GM12801 (cell line): ENCODE results near the gene PRKAG2.

Experiments
- CTCF ChIP-seq: IDR thresholded peaks from one replicate; pipeline ENCODE4 v1.5.1; 2011; ENCODE audit warnings: control low read depth; ENCODE audit not compliant: insufficient read length; ENCODE audit errors: extremely low read depth

PRKAG2 gene

GRCh38 chr7:151859111-151859947 lies 17.6 kb downstream of the PRKAG2 start:
- TF ChIP-seq CTCF = no peak

GRCh38 chr7:151858456-151858855 lies 18.5 kb downstream of the PRKAG2 start:
- no peak for TF ChIP-seq CTCF

GRCh38 chr7:151857866-151858450 lies 19.0 kb downstream of the PRKAG2 start:
- no peak for TF ChIP-seq CTCF

GRCh38 chr7:151857412-151857811 lies 19.5 kb downstream of the PRKAG2 start:
- no peak for TF ChIP-seq CTCF

GRCh38 chr7:151856516-151856915 lies 20.4 kb downstream of the PRKAG2 start:
- no peak for TF ChIP-seq CTCF

- TF ChIP-seq CTCF = no peak
Observed at GRCh38 chr7:151856098-151856497, 20.8 kb downstream of the PRKAG2 start.

- no peak for TF ChIP-seq CTCF
Observed at GRCh38 chr7:151854720-151855071, 22.2 kb downstream of the PRKAG2 start.
